Measurements from ENCODE around the gene KCNQ1. TPM values are rescaled to one million over a fixed set of nuclear protein-coding genes. Genes with fewer than 3 reads are reported as not detected.

The KCNQ1 gene
- total and polyA plus RNA-seq, 9 of the 15 experiments (the other 6 are each of a cell fraction or from before 2014, with no cell fraction given): 0.44 TPM; not detected in 8

- TF ChIP-seq GTF2B (IDR thresholded peaks at IDR 0.05; ENCODE audit: extremely low read depth, insufficient read length): peak; percentile 67
- TF ChIP-seq EGR1 (conservative IDR thresholded peaks at IDR 0.05): peak; percentile 45
- TF ChIP-seq MXI1 (IDR thresholded peaks at IDR 0.05; ENCODE audit: low read depth, low read length): no peak
- peak; percentile 48 for TF ChIP-seq PCBP1 (IDR thresholded peaks at IDR 0.05; ENCODE audit: low read depth, low read length, poor library complexity, severe bottlenecking)
- TF ChIP-seq IFI16 (CRISPR knock-in tag; IDR thresholded peaks at IDR 0.05): no peak
- no peak for TF ChIP-seq ATF4 (CRISPR knock-in tag; IDR thresholded peaks at IDR 0.05)
- TF ChIP-seq ZNF318 (IDR thresholded peaks at IDR 0.05; ENCODE audit: borderline replicate concordance in 1 of 2, low read depth in 1 of 2): no peak
- TF ChIP-seq FOSL1 (tag; conservative IDR thresholded peaks at IDR 0.05): peak; percentile 42; the same call in 1 of the 2 replicates
- TF ChIP-seq ARID1B (IDR thresholded peaks at IDR 0.05): no peak
- TF ChIP-seq CBX2 (IDR thresholded peaks at IDR 0.05; ENCODE audit: insufficient read depth, low read length, poor library complexity, severe bottlenecking): no peak
Measured at GRCh38 chr11:2699531-2700414, 255.0 kb downstream of the KCNQ1 start, which contains the start of gene KCNQ1OT1 (continued).
